ENCODE data around the gene LRRN2. TPM values are rescaled to one million over a fixed set of nuclear protein-coding genes. Genes with fewer than 3 reads are reported as not detected.

Gene LRRN2
- total RNA-seq, 2 experiments from 2014 or later = not detected

DNA sequence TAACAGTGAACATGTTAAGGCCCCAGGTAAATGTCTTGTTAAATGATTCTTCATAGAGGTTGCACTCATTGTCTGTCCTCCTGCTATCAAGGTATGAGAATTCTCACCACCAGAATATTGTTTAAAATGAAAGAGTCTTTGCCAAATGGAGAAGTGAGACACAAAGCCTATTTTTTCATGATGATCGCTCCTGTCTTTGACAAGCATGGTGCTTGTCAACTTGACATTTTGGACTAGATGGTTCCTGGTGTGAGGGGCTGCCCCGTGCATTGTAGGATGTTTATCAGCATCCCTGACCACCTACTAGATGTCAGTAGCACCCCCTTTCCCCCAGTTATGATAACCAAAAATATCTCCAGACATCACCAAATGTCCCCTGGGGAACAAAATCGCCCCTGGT is 103.8 kb downstream of the LRRN2 start:
- Histone ChIP-seq H3K9me3 (ENCODE audit: control insufficient read depth in 1 of 2, insufficient read depth in 1 of 2, low read length in 2 of 2) (no peaks in the 10 kb centered on the region), H3K4me1 (ENCODE audit: insufficient read depth, low read length) (peaks cover 45% of the 10 kb centered on the region), H3K27me3 (ENCODE audit: control insufficient read depth in 1 of 2, insufficient read depth in 2 of 2, low read length in 2 of 2) (no peaks in the 10 kb centered on the region), H3K4me3 (ENCODE audit: low read length) (no peak overlapping the region), H3K27ac (ENCODE audit: low read depth in 1 of 2, low read length in 2 of 2) (no peak overlapping the region), H3K36me3 (ENCODE audit: insufficient read depth, low read length) (peaks cover 2% of the 10 kb centered on the region)
- peaks cover 32% of the 10 kb centered on the region for H3K36me3 Mint-ChIP-seq (ENCODE audit: low read depth)
- intact Hi-C loops (cut with DNase I, micrococcal nuclease) = no loop called here
- H3K9me3 Mint-ChIP-seq = no peaks in the 10 kb centered on the region
- DNase-seq (no peak), ATAC-seq (ENCODE audit: poor library complexity) (no peak)
- no peaks in the 10 kb centered on the region for H3K27me3 Mint-ChIP-seq
- ChIA-PET POLR2A (no interaction called here), CTCF (no interaction called here)
- TF ChIP-seq, protein P1, sequence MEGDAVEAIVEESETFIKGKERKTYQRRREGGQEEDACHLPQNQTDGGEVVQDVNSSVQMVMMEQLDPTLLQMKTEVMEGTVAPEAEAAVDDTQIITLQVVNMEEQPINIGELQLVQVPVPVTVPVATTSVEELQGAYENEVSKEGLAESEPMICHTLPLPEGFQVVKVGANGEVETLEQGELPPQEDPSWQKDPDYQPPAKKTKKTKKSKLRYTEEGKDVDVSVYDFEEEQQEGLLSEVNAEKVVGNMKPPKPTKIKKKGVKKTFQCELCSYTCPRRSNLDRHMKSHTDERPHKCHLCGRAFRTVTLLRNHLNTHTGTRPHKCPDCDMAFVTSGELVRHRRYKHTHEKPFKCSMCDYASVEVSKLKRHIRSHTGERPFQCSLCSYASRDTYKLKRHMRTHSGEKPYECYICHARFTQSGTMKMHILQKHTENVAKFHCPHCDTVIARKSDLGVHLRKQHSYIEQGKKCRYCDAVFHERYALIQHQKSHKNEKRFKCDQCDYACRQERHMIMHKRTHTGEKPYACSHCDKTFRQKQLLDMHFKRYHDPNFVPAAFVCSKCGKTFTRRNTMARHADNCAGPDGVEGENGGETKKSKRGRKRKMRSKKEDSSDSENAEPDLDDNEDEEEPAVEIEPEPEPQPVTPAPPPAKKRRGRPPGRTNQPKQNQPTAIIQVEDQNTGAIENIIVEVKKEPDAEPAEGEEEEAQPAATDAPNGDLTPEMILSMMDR (IDR thresholded peaks at IDR 0.05) = no peak
- H3K27ac Mint-ChIP-seq = no peak overlapping the region
- peaks cover 44% of the 10 kb centered on the region for H3K4me1 Mint-ChIP-seq (ENCODE audit: low read depth)
- H3K4me3 Mint-ChIP-seq = no peak overlapping the region

DNA sequence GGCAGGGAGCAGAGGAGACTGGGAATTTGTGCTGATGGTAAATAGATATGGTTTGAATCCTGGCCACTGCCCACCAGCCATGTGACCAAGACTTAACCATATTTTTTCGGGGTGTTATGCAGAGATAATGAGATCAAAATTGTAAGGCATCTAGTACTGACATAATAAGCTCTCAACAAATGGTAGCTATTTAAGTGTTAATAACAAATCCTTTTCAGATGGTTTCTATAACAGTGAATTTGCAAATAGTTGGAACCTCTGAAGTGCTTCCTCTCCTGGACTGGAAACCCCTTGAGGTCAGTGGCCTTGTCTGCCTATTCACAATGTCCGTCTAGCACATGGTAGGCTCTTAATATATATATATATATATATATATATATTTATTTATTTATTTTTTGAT is 104.7 kb downstream of the LRRN2 start:
- Mint-ChIP-seq H3K9me3 (no peaks in the 10 kb centered on the region), H3K4me1 (ENCODE audit: low read depth) (peaks cover 52% of the 10 kb centered on the region), H3K4me3 (no peak overlapping the region), H3K27me3 (no peaks in the 10 kb centered on the region), H3K27ac (peak overlapping the region; percentile 88), H3K36me3 (ENCODE audit: low read depth) (peaks cover 32% of the 10 kb centered on the region)
- Histone ChIP-seq H3K9me3 (ENCODE audit: control insufficient read depth in 1 of 2, insufficient read depth in 1 of 2, low read length in 2 of 2) (no peaks in the 10 kb centered on the region), H3K27me3 (ENCODE audit: control insufficient read depth in 1 of 2, insufficient read depth in 2 of 2, low read length in 2 of 2) (no peaks in the 10 kb centered on the region), H3K36me3 (ENCODE audit: insufficient read depth, low read length) (peaks cover 2% of the 10 kb centered on the region), H3K4me1 (ENCODE audit: insufficient read depth, low read length) (peaks cover 45% of the 10 kb centered on the region), H3K4me3 (ENCODE audit: low read length) (no peak overlapping the region), H3K27ac (ENCODE audit: low read depth in 1 of 2, low read length in 2 of 2) (no peak overlapping the region)
- TF ChIP-seq, protein P1 (IDR thresholded peaks at IDR 0.05) = no peak
- ChIA-PET POLR2A (no interaction called here), CTCF (no interaction called here)
- ATAC-seq (ENCODE audit: poor library complexity) = no peak
- DNase-seq = no peak
- intact Hi-C loops (cut with DNase I, micrococcal nuclease) = no loop called here

DNA sequence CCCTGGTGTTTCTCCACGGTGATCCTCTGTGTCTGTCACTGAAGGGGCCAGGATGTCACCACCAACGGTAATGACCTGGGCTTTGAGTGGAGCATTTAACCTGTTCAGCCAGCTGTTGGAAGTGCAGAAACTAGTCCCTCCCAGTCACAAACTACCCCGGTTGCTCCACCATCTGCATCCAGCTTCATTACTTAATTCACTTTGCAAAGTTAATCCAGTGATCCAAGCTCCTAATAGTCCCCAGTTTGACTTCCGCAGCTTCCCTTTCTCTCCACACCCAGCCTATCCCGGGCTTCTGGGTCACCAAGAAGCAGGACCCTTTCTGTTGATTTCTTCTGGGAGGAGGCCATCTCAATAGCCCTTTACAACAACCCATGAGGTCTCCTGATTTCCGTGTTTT is 105.9 kb downstream of the LRRN2 start:
- Histone ChIP-seq H3K9me3 (ENCODE audit: control insufficient read depth in 1 of 2, insufficient read depth in 1 of 2, low read length in 2 of 2) (no peaks in the 10 kb centered on the region), H3K36me3 (ENCODE audit: insufficient read depth, low read length) (peaks cover 2% of the 10 kb centered on the region), H3K27ac (ENCODE audit: low read depth in 1 of 2, low read length in 2 of 2) (peak overlapping the region; percentile 25 to 69), H3K27me3 (ENCODE audit: control insufficient read depth in 1 of 2, insufficient read depth in 2 of 2, low read length in 2 of 2) (no peaks in the 10 kb centered on the region), H3K4me3 (ENCODE audit: low read length) (peak overlapping the region; percentile 53), H3K4me1 (ENCODE audit: insufficient read depth, low read length) (peaks cover 34% of the 10 kb centered on the region)
- CTCF ChIA-PET = no interaction called here
- H3K4me1 Mint-ChIP-seq (ENCODE audit: low read depth) = peaks cover 43% of the 10 kb centered on the region
- ATAC-seq (ENCODE audit: poor library complexity) (no peak), DNase-seq (no peak)
- H3K36me3 Mint-ChIP-seq (ENCODE audit: low read depth) = peaks cover 38% of the 10 kb centered on the region
- H3K27ac Mint-ChIP-seq = peak overlapping the region; percentile 88
- POLR2A ChIA-PET = interaction anchor here (0.7 to 1.4 kb wide), 4 partner anchors 9 to 73 kb away, joined by 3 to 4 read pairs (median 3); no protein-coding TSS in a partner anchor
- no peaks in the 10 kb centered on the region for H3K27me3 Mint-ChIP-seq
- intact Hi-C loops (cut with DNase I, micrococcal nuclease) = no loop called here
- H3K4me3 Mint-ChIP-seq = peak overlapping the region; percentile 86
- H3K9me3 Mint-ChIP-seq = no peaks in the 10 kb centered on the region
- TF ChIP-seq, protein P1 (IDR thresholded peaks at IDR 0.05) = no peak
